Activated T-cell treated with anti-CD3 and anti-CD28 coated beads for 4 hours (primary cell): Measurements from ENCODE around the gene STK40.

ENCODE experiments used
- DNase-seq: peaks from one replicate; pipeline ENCODE4 v3.0.0-alpha.2; 2020

Gene STK40

DNA sequence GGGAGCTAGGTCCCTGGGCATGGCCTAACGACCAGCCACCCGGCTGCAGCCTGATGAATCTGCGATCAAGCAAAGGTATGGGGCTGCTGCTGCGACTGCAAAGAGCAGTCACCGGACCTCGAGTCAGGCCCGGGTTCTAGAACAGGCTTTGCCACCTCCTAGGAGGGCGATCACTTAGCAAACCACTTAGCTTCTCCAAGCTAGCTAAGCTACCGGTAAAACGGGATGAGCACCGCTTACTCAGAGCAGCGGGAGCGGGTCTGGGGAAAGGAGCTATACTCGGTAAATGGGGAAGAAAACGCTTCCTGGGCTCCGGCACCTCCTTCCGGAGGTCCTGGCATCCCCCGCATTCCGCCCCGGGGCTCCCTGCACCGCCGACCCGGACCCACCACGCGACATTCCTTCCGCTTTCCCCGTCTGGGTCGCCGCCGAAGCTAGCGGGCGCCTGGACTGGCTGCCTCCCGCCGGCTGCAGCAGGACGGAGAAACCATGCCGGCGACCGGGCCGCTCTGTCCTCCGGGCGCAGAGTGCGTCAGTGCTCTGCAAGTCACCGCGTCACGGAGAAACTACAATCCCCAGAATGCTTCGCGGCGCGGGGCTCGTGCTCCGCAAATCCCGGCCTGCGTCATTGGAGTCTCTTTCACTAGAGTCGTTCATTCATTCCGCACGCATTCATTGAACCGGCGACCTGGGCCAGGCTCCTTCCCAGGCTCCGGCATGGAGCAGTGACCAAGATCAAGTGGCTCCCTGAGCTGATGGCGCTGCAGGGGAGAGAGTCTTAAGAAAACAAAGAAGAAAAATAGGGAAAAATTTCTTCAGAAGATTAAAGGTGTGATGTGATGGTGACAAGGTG, 11.9 kb upstream of the STK40 start, which contains the start of gene LSM10:
LSM10 (minus strand) TSS at position 531 of the 853 bp plus-strand sequence. CDS start 3,779 bp downstream, outside the sequence.
- peak; percentile 85 for DNase-seq

DNA sequence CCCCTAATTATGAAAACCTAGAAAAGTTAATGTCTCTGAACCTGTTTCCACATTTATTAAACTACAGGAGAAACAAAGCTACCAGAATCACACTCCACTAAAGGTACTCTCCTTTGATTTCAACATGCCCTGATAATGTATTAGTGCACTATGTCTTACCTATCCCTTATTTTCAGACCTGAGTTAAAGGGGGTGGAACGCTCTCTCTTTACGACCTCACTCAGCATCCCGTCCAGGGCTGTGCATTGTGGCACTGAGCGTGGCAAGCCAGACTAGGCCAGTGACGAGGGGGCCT, 11.3 kb upstream of the STK40 start:
- no peak for DNase-seq

- DNase-seq: no peak
Observed at GRCh38 chr1:36396359-36396758, 10.6 kb upstream of the STK40 start.

DNA sequence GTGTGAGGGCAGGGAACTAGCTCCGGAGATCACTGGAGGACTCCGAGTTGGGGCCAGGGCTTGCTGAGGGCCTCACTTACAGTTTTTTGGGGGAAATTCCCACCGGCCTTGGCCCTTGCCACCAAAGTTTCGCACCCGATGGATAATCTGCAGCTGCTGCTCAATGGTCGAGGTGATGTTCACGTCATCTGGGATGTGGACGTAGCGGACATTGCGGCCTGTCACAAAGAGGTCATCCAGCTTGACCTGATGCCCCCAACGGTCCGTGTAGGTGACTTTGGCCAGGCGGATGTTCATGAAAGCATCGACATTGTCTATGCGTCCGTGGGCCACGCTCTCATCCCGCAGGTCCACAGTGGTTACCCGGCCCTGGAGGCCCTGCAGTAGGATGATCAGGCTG, 8.0 kb upstream of the STK40 start:
- DNase-seq: no peak

DNA sequence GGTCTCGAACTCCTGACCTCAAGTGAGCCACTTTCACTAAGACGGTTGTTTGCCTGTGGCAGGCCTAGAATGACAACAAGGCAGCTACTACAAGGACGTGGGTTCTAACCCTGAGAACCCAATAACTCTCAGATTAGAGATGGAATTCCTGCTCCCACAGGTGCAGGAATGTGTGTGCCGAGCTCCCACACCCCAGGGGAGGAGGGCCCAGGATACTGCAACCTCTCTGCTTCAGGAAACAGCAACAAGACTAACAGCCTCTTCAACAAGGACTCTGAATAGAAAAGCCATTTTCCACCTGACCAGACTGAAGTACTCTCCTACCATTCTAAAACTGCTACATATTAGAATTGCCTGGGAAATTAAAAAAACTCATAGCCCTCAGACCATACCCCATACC, 7.1 kb upstream of the STK40 start:
- no peak for DNase-seq

- no peak for DNase-seq
Observed at GRCh38 chr1:36391271-36391670, 5.5 kb upstream of the STK40 start.

DNA sequence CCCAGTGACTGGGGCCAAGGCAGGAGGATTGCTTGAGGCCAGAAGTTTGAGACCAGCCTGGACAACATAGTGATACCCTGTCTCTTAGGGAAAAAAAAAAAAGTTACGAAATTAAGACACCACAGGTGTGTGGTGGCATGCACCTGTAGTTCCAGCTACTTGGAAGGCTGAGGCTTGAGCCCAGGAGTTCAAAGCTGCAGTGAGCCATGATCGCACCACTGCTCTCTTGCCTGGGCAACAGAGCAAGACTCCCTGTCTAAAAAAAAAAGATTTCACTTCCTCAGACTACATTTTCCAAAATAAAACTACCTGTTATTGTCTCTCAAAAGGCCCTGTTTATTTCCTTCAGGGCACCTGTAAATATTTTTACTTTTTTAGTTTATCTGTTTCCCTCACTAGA, 4.7 kb upstream of the STK40 start:
- no peak for DNase-seq

- DNase-seq: no peak
Observed at GRCh38 chr1:36389999-36390398, 4.3 kb upstream of the STK40 start.

- no peak for DNase-seq
Observed at GRCh38 chr1:36389261-36389660, 3.5 kb upstream of the STK40 start.

GRCh38 chr1:36387141-36387949, 1.6 kb upstream of the STK40 start:
- DNase-seq: no peak

- DNase-seq: peak; percentile 84
Observed at GRCh38 chr1:36386265-36387140, 779 bp upstream of the STK40 start.

DNA sequence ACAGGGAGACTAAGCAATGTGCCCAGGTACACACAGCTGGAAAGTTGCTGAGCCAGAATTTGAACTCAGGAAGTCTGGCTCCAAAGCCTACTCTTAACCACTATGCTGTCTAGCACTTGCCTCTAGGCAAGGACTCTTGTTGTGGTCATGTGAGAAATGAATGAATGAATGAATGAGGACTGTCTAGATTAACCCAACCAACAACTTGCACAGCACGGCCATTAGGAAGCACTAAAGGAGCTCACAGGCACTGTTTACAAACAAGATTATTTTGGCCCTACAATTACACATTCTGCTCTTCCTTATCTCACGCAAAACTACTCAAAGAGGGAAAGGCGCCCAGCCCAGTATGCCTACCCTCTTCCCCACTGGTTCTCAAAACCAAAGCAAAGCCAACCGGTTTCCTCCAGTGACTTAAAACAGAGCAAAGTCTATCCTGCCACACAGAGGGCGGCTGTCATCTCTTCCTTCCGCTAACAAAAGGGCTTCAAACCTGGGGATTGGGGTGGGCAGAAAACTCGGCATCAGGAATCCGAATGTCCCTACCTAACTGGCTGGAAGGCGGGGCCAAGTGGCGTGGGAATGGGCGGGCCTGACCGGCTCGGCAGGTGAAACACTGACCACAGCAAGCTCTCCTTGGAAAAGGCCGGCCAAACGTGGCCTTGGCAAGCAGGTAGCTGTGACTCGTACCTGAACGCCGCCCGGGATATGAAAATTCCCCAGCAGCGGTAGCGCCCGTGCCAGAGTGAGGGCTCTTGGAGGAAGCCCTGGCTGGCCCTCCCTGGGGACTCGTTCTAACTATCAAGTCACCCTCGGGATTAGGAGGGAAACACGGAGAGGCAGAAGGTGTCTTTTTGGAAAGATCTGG, 948 bp downstream of the STK40 start:
- DNase-seq: no peak

DNA sequence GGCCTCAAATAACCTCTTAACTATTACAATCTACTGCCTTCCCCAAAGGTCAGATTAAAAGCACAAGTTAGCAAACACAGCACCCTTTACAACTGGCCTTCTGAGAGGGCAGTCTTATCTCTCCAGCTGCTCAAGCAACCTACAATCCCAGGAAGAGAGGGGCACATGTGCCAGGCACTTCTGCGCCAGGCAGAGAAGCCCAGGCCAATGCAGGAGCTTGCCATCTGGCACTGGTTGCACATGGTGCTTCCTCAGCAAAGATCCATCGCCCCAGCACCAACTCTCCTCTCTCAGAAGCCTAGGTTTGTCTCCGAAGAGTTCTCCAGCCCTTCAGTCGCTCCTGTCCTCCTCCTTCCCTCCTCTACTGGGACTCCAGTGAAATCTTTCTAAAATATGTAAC, 2.5 kb downstream of the STK40 start:
- no peak for DNase-seq

- no peak for DNase-seq
Observed at GRCh38 chr1:36382669-36383068, 3.1 kb downstream of the STK40 start.

- no peak for DNase-seq
Observed at GRCh38 chr1:36382231-36382630, 3.5 kb downstream of the STK40 start.

- no peak for DNase-seq
Observed at GRCh38 chr1:36381405-36381804, 4.3 kb downstream of the STK40 start.

DNA sequence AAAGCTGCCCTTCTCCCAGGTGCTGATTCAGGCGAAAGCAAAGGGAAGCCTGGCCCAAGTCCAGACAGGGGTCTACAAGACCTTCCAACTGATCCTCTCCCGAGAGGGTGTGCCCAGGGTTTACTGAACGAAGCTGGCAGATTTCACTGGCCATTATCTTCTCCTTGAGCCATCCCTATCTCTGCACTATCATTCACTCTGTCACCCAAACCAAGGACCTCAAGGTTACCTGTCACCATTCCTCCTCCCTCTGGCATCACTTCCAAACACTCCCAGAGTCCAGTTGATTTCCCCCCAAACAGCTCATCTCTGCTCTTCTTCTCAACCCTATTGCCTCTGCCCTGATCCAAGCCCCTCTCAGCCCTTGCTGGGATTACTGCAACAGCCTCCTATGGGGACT, 4.9 kb downstream of the STK40 start:
- no peak for DNase-seq

DNA sequence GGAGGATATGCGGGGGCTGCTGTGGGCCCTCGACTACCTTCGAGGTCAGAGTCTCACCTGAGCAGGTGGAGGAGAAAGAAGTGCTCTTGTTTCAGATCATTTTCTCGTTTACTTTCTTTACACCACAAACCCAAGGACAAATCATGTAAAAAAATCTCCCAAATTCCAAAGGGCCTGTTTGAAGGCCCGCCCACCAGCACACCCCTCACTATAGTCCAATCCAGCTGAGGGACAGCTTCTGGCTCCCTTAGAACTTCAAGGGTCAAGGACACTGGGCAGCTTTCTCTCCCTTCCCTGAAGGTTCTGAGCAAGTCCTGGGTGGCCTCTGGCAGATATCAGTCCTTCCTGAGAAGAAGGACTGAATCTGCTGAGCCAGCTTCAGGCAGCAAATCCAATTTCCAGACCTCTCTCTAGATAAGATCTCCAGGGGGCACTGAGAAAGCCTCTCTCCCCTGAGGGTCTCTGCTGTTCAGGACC, 5.5 kb downstream of the STK40 start:
- DNase-seq: no peak

- no peak for DNase-seq
Observed at GRCh38 chr1:36377791-36378492, 7.8 kb downstream of the STK40 start.

- no peak for DNase-seq
Observed at GRCh38 chr1:36372617-36373016, 13.1 kb downstream of the STK40 start.

DNA sequence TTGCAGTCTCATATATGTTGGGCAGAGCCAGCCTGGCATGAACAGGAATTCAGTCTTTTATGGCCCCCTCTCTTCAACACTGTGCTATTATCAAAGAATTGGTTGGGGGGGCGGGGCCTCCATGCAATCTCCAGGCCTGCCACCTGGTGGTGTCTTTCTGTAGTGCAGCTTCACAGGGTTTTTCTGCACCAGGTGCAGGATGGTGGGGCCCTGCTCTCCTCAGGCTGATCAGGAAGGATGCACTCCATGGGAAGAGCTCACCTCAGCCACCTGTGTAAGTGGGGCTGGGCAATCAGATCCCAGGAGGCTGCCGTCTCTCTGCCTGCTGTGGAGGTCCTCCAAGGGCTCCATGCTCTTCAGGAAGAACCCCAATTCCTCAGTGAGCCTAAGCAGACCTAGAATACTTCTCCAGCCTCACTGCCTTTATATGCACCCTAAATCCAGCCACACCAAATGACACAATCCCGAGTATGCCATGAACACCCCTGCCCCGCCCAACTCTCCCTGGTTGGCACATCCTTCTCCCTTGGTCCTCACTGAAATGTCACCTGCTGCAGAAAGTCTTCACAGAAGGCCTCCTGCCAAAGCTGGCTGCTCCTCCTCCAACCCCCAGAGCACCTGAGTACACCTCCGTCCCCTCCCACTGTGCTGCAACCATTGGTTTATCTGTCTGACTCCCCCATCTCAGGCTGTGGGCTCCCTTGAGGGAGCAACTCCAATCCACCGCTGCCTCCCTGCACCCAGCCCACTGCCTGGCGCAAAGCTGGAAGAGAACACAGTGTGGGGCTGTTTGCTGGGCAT, 16.5 kb downstream of the STK40 start:
- DNase-seq: peak; percentile 87
